ENCODE results near the gene LITAFD.
A peak's percentile ranks its signal among the peaks of the same experiment; 100 is the strongest.
"Not testable (repeated sequence)": the region's sequence is repeated elsewhere in the genome, so short reads cannot be mapped to it uniquely, and the experiment has no call there.

Gene LITAFD

GRCh38 chr16:8858994-8859912, 22.9 kb upstream of the LITAFD start:
- no peak for DNase-seq

- no peak for DNase-seq
These were observed 22.0 kb upstream of the LITAFD start for GRCh38 chr16:8859913-8860881.

GRCh38 chr16:8861563-8862308, 20.4 kb upstream of the LITAFD start:
- DNase-seq = no peak

- DNase-seq = no peak
These were observed 19.6 kb upstream of the LITAFD start for GRCh38 chr16:8862309-8863130.

GRCh38 chr16:8863594-8864424, 18.3 kb upstream of the LITAFD start:
- DNase-seq = no peak

- DNase-seq = no peak
These were observed 17.6 kb upstream of the LITAFD start for GRCh38 chr16:8864480-8865110.

- DNase-seq = no peak
These were observed 16.8 kb upstream of the LITAFD start for GRCh38 chr16:8865145-8865882.

GRCh38 chr16:8866118-8866883, 15.8 kb upstream of the LITAFD start:
- DNase-seq = no peak

GRCh38 chr16:8866884-8867215, 15.3 kb upstream of the LITAFD start:
- no peak for DNase-seq

GRCh38 chr16:8867216-8867931, 14.8 kb upstream of the LITAFD start:
- DNase-seq = peak in 1 of 2 donors; percentile 27

GRCh38 chr16:8867932-8868415, 14.2 kb upstream of the LITAFD start:
- no peak for DNase-seq

GRCh38 chr16:8868416-8869211, 13.5 kb upstream of the LITAFD start, which contains the start of gene CARHSP1:
CARHSP1 (minus strand) TSS chr16:8869006; CDS start chr16:8859328, 9,678 bp downstream.
- peak; percentile 80 to 96 for DNase-seq

GRCh38 chr16:8869212-8869987, 12.8 kb upstream of the LITAFD start:
- no peak for DNase-seq

GRCh38 chr16:8869988-8870241, 12.2 kb upstream of the LITAFD start:
- DNase-seq = not testable (repeated sequence)

GRCh38 chr16:8872071-8872470, 10.1 kb upstream of the LITAFD start:
- DNase-seq = no peak

Measured in bone marrow (tissue), 2 donors.